K562 (cell line): ENCODE data around the gene SLA2. TPM values are rescaled to one million over a fixed set of nuclear protein-coding genes. Genes with fewer than 3 reads are reported as not detected.
A peak's percentile ranks its signal among the peaks of the same experiment; 100 is the strongest.

ENCODE experiments used
- ATAC-seq: fragments of 200-7000 bp; cut with Tn5 transposase; 3 replicates; pipeline ENCODE4 v1.9.1; 2020; ENCODE audit warnings: moderate library complexity
- BruUV-seq: library from RNA; stranded (reverse); fragments of 400-500 nt; replicated peaks from 2 replicates; lab custom pipeline; 2021; lab: Mats Ljungman, UMichigan
- CTCF ChIA-PET: fragments of 300-600 bp; formaldehyde crosslinking; extraction: SDS; loops from one replicate; lab custom pipeline; 2021; ENCODE audit warnings: low intra/inter-chr PET ratio; lab: Yijun Ruan, JAX
- POLR2A ChIA-PET: fragments of 300-600, 350-650 bp; sonication (Branson Sonifier 250); formaldehyde crosslinking; extraction: SDS; loops from one replicate; lab custom pipeline; 2021; ENCODE audit warnings: antibody characterized with exemption, inconsistent platforms; lab: Yijun Ruan, JAX
- DNase-seq, 4 experiments: peaks; one replicate each; pipeline versions ENCODE4 v3.0.0 to v3.0.0-alpha.2; 2011 to 2018; ENCODE audit warnings: low spot score in 3 of 4, mixed read lengths in 3 of 4; ENCODE audit errors: extremely low read depth in 1 of 4
- FAIRE-seq: peaks from 2 replicates; lab custom pipeline; 2011; peaks lifted over from hg19 to GRCh38; lab: Jason Lieb, UNC
- H2AFZ ChIP-seq: 2 replicates; pipeline ENCODE4 v1.6.0; 2011; ENCODE audit warnings: low read depth, low read length, control low read depth, inconsistent platforms
- H3K27ac ChIP-seq: fragments of 200-600 bp; 3 replicates; pipeline ENCODE4 v1.8.0; 2011; ENCODE audit warnings: low read depth, mild to moderate bottlenecking, control low read depth, inconsistent platforms, low read length, moderate library complexity, mixed read lengths; ENCODE audit errors: extremely low read depth
- H3K27me3 ChIP-seq, 2 experiments: fragments of 300-600 bp in 1 of 2; 2 replicates in 1 of 2; 3 replicates in 1 of 2; pipeline versions ENCODE4 v1.6.0 to v1.8.0; 2011; ENCODE audit warnings: inconsistent platforms in 2 of 2, low read length in 2 of 2, mild to moderate bottlenecking in 1 of 2, mixed read lengths in 1 of 2, moderate library complexity in 1 of 2; ENCODE audit not compliant: control insufficient read depth in 2 of 2, insufficient read depth in 2 of 2
- H3K36me3 ChIP-seq: fragments of 300-600 bp; 3 replicates; pipeline ENCODE4 v1.8.0; 2011; ENCODE audit warnings: mild to moderate bottlenecking, low read length, inconsistent platforms; ENCODE audit not compliant: control insufficient read depth, insufficient read depth
- H3K4me1 ChIP-seq, 2 experiments: fragments of 200-600 bp in 1 of 2; replicated peaks in 1 of 2; 2 replicates in 1 of 2; 3 replicates in 1 of 2; pipeline versions ENCODE4 v1.5.1 to v1.8.0; 2011; ENCODE audit warnings: inconsistent platforms in 2 of 2, low read length in 2 of 2, mild to moderate bottlenecking in 1 of 2, mixed read lengths in 1 of 2, moderate library complexity in 1 of 2; ENCODE audit not compliant: control insufficient read depth in 2 of 2, insufficient read depth in 2 of 2
- H3K4me2 ChIP-seq: 2 replicates; pipeline ENCODE4 v1.6.1; 2011; ENCODE audit warnings: low read length, control low read depth, inconsistent platforms, mixed read lengths; ENCODE audit not compliant: insufficient read depth
- H3K4me3 ChIP-seq: fragments of 200-600 bp; sonication (generic), shearing (Covaris generic); 2 replicates; pipeline ENCODE4 v1.5.1; 2016; ENCODE audit warnings: control low read depth, inconsistent platforms
- H3K79me2 ChIP-seq: fragments of 200-600 bp; 3 replicates; pipeline ENCODE4 v1.8.0; 2011; ENCODE audit warnings: low read length, inconsistent platforms; ENCODE audit not compliant: control insufficient read depth, insufficient read depth
- H3K9ac ChIP-seq, 2 experiments: 2 replicates each; pipeline versions ENCODE4 v1.6.0 to v1.6.1; 2011; ENCODE audit warnings: low read depth in 2 of 2, low read length in 2 of 2, control low read depth in 1 of 2, inconsistent platforms in 1 of 2, mild to moderate bottlenecking in 1 of 2, mixed read lengths in 1 of 2; ENCODE audit not compliant: insufficient read depth in 1 of 2
- H3K9me1 ChIP-seq: one replicate; pipeline ENCODE4 v1.6.0; 2011; ENCODE audit warnings: inconsistent platforms, mild to moderate bottlenecking, low read length, moderate library complexity; ENCODE audit not compliant: control insufficient read depth, insufficient read depth
- H3K9me3 ChIP-seq: replicated peaks from 2 replicates; pipeline ENCODE4 v1.5.1; 2011; ENCODE audit warnings: low read depth, low read length, inconsistent platforms; ENCODE audit not compliant: control insufficient read depth, insufficient read depth
- H4K20me1 ChIP-seq: replicated peaks from 2 replicates; pipeline ENCODE4 v1.6.1; 2011; ENCODE audit warnings: low read length, inconsistent platforms, mixed read lengths; ENCODE audit not compliant: control insufficient read depth, insufficient read depth
- ERF ChIP-seq: fragments of 450-650 bp; formaldehyde crosslinking; IDR thresholded peaks from 2 replicates; pipeline ENCODE4 v1.4.0; 2020; ENCODE audit warnings: mild to moderate bottlenecking, mixed read lengths
- FOXJ2 ChIP-seq: fragments of 200-800 bp; sonication (Bioruptor generic); IDR thresholded peaks from 2 replicates; pipeline ENCODE4 v1.6.1; 2016; ENCODE audit warnings: missing genetic modification characterization, missing compliant biosample characterization
- GTF2E2 ChIP-seq: fragments of 200-800 bp; sonication (Bioruptor generic); IDR thresholded peaks from 2 replicates; pipeline ENCODE4 v1.6.1; 2016; ENCODE audit warnings: missing genetic modification characterization, missing compliant biosample characterization
- HDAC8 ChIP-seq: fragments of 450-650 bp; IDR thresholded peaks from 2 replicates; pipeline ENCODE4 v1.6.1; 2016; ENCODE audit warnings: mild to moderate bottlenecking, missing genetic modification characterization, moderate library complexity, missing compliant biosample characterization
- HMGXB4 ChIP-seq: sonication (generic); formaldehyde crosslinking; IDR thresholded peaks from 2 replicates; pipeline ENCODE4 v1.8.1; 2023; ENCODE audit warnings: mild to moderate bottlenecking, missing genetic modification reagents
- IRF2 ChIP-seq: sonication (generic); formaldehyde crosslinking; IDR thresholded peaks from 2 replicates; pipeline ENCODE4 v1.8.1; 2022; ENCODE audit warnings: mild to moderate bottlenecking, missing genetic modification reagents
- MCM7 ChIP-seq, 2 experiments: fragments of 450-650 bp; IDR thresholded peaks; 2 replicates each; pipeline ENCODE4 v1.6.1; 2016 to 2018
- MTA3 ChIP-seq: fragments of 450-650 bp; formaldehyde crosslinking; IDR thresholded peaks from 2 replicates; pipeline ENCODE4 v1.6.1; 2017; ENCODE audit warnings: mild to moderate bottlenecking, borderline replicate concordance
- MYNN ChIP-seq, 2 experiments: sonication (generic); formaldehyde crosslinking in 1 of 2; IDR thresholded peaks; 2 replicates each; pipeline versions ENCODE4 v1.5.0 to v1.6.1; 2016 to 2020; ENCODE audit warnings: antibody characterized with exemption in 1 of 2, missing genetic modification reagents in 1 of 2
- NELFE ChIP-seq: IDR thresholded peaks from 2 replicates; pipeline ENCODE4 v1.6.1; 2011; ENCODE audit warnings: mild to moderate bottlenecking; ENCODE audit not compliant: insufficient read depth, insufficient read length
- SREBF2 ChIP-seq: sonication (generic); formaldehyde crosslinking; IDR thresholded peaks from 2 replicates; pipeline ENCODE4 v1.4.0; 2020; ENCODE audit warnings: mild to moderate bottlenecking, missing genetic modification reagents
- SRSF9 ChIP-seq: fragments of 200-400 bp; formaldehyde crosslinking; IDR thresholded peaks from 2 replicates; pipeline ENCODE4 v1.6.1; 2017; ENCODE audit warnings: low read depth, low read length, borderline replicate concordance
- TGIF2 ChIP-seq: sonication (generic); formaldehyde crosslinking; IDR thresholded peaks from 2 replicates; pipeline ENCODE4 v1.8.1; 2022; ENCODE audit warnings: mild to moderate bottlenecking, missing genetic modification reagents, moderate library complexity
- XRCC5 ChIP-seq: fragments of 200-400 bp; formaldehyde crosslinking; IDR thresholded peaks from 2 replicates; pipeline ENCODE4 v1.6.1; 2017; ENCODE audit warnings: low read depth, mild to moderate bottlenecking, low read length
- ZNF217 ChIP-seq: sonication (generic); formaldehyde crosslinking; IDR thresholded peaks from 2 replicates; pipeline ENCODE4 v1.8.0; 2022; ENCODE audit warnings: mild to moderate bottlenecking, missing genetic modification reagents
- ZNF609 ChIP-seq: sonication (generic); formaldehyde crosslinking; IDR thresholded peaks from 2 replicates; pipeline ENCODE4 v1.8.1; 2023; ENCODE audit warnings: missing genetic modification reagents, mild to moderate bottlenecking, borderline replicate concordance
- WGBS: fragments of 100-300 bp; shearing (Covaris generic); methylation state at CpG from one replicate; pipeline ENCODE4 v1.1.6; 2016; ENCODE audit warnings: low coverage, mixed read lengths; ENCODE audit not compliant: insufficient coverage; ENCODE audit errors: missing lambda C conversion rate; 5-methylcytosine and 5-hydroxymethylcytosine counted together
- in situ Hi-C: fragments of 300-500 bp; cut with MboI; formaldehyde crosslinking; loops from 4 replicates; pipeline ENCODE4 v1.15.0; 2018; ENCODE audit warnings: inconsistent platforms, mixed read lengths
- intact Hi-C: fragments of 100-400 bp; cut with micrococcal nuclease; formaldehyde crosslinking; loops from 2 replicates; pipeline ENCODE4 v1.14.2; 2022
- polyA plus RNA-seq, 8 experiments: library from polyadenylated mRNA; depleted of rRNA in 4 of 8; stranded (reverse) in 5 of 8; unstranded in 3 of 8; fragments of >200 nt; fragmentation: Nextera tagmentation in 2 of 8; fragmentation: Illumina TruSeq in 1 of 8; extraction: Ambion mirVana in 2 of 8; extraction: Trizol in 1 of 8; gene quantifications; 2 replicates each; pipeline versions ENCODE4 v1.2.1 to v1.2.3, GENCODE V29; 2011 to 2014; ENCODE audit warnings: inconsistent platforms in 1 of 8, missing spikeins in 1 of 8
- total RNA-seq, 7 experiments: library from RNA; depleted of rRNA in 6 of 7; stranded (reverse); fragments of >200 nt in 6 of 7; fragmentation: Illumina TruSeq in 2 of 7; extraction: Trizol in 2 of 7; gene quantifications; 2 replicates each; pipeline versions ENCODE4 v1.2.1 to v1.2.3, GENCODE V29; 2011 to 2021; ENCODE audit warnings: low replicate concordance in 1 of 7

Gene SLA2
- total and polyA plus RNA-seq, 9 of the 15 experiments (the other 6 are each of a cell fraction or from before 2014, with no cell fraction given), result 0.07 TPM; not detected in 7

- in situ Hi-C loops, result no loop called here
- H3K79me2 ChIP-seq, result peaks cover 37% of the 10 kb centered on the region
- H3K4me3 ChIP-seq, result peak within 1 kb of the TSS; percentile 80
- DNase-seq (peak; percentile 91 to 97 (median 97)), FAIRE-seq (peak; percentile 75), ATAC-seq (peak; percentile 76)
- peaks cover 15% of the 10 kb centered on the region; the same call in 2 of the 3 replicates for H3K36me3 ChIP-seq
- H2AFZ ChIP-seq, result peak within 1 kb of the TSS; percentile 94
- H3K4me1 ChIP-seq, result peaks cover 42 to 50% of the 10 kb centered on the region in 2 experiments
- CTCF ChIA-PET, result interaction anchor here (0.8 kb wide), 2 partner anchors 17 to 172 kb away, joined by 3 read pairs; no protein-coding TSS in a partner anchor
- H4K20me1 ChIP-seq, result peaks cover 9% of the 10 kb centered on the region
- H3K27ac ChIP-seq, result peak within 1 kb of the TSS; percentile 92
- H3K9me1 ChIP-seq, result peaks cover 3% of the 10 kb centered on the region
- peak within 1 kb of the TSS; percentile 81 to 95 for H3K9ac ChIP-seq
- intact Hi-C loops, result loop anchor here (5.0 kb wide), 1 partner anchor 379 kb away; the partner anchor contains the start of gene SAMHD1
- peak within 1 kb of the TSS; percentile 89 for H3K4me2 ChIP-seq
- BruUV-seq, result no TSS peak
- WGBS, result 6% methylated on average over 20 of the region's 80 CpGs
- POLR2A ChIA-PET, result interaction anchor here (0.5 to 1.0 kb wide), 2 partner anchors 32 to 102 kb away, joined by 3 read pairs; no protein-coding TSS in a partner anchor
- no peaks in the 10 kb centered on the region for H3K9me3 ChIP-seq
- no peaks in the 10 kb centered on the region for H3K27me3 ChIP-seq
- TF ChIP-seq ZNF217 (CRISPR knock-in tag) (no peak), XRCC5 (no peak), TGIF2 (CRISPR knock-in tag) (no peak), ZNF609 (CRISPR knock-in tag) (no peak), IRF2 (CRISPR knock-in tag) (no peak), ERF (CRISPR knock-in tag) (0 out of 2 replicates have a peak, but pooled peaks have one; percentile 9), HMGXB4 (CRISPR knock-in tag) (no peak), SREBF2 (CRISPR knock-in tag) (no peak), MYNN (IDR thresholded peaks at IDR 0.05) (no peak), MYNN (CRISPR knock-in tag; IDR thresholded peaks at IDR 0.05) (no peak), HDAC8 (peak; percentile 47; the same call in 1 of the 2 replicates), NELFE (no peak), FOXJ2 (tag) (no peak), MTA3 (no peak; the same call in 1 of the 2 replicates), GTF2E2 (tag) (no peak), MCM7 (IDR thresholded peaks at IDR 0.05) (no peak), SRSF9 (no peak)
Measured at GRCh38 chr20:36573103-36573797, 72.7 kb downstream of the SLA2 start, which contains the start of gene TGIF2. TGIF2 (plus strand) TSS chr20:36573597; CDS start chr20:36578775, 5,178 bp downstream.
